HCT116 (cell line): ENCODE data around the gene FAM193A.

Experiments
- EZH2 ChIP-seq: fragments of 200-600 bp; sonication (generic); IDR thresholded peaks from 2 replicates; pipeline ENCODE4 v1.6.1; 2017; ENCODE audit warnings: antibody characterized with exemption, mixed run types
- EZH2phosphoT487 ChIP-seq: fragments of 200-600 bp; IDR thresholded peaks from 2 replicates; pipeline ENCODE4 v1.6.1; 2018; ENCODE audit warnings: antibody characterized with exemption, borderline replicate concordance
- FOSL1 ChIP-seq: IDR thresholded peaks from 2 replicates; pipeline ENCODE4 v1.6.1; 2012; ENCODE audit warnings: low read depth
- POLR2A ChIP-seq: IDR thresholded peaks from 2 replicates; pipeline ENCODE4 v1.7.0; 2011; ENCODE audit warnings: borderline replicate concordance; ENCODE audit not compliant: insufficient read depth, insufficient read length; ENCODE audit errors: extremely low read depth
- POLR2AphosphoS5 ChIP-seq: IDR thresholded peaks from 2 replicates; pipeline ENCODE4 v1.6.1; 2011; ENCODE audit warnings: mild to moderate bottlenecking, low read depth, low read length, moderate library complexity
- SIN3A ChIP-seq: IDR thresholded peaks from 2 replicates; pipeline ENCODE4 v1.6.1; 2012; ENCODE audit warnings: low read depth
- TF ChIP-seq, protein P1 (sequence below), 3 experiments: fragments of 200-600 bp in 1 of 3; sonication (generic) in 1 of 3; IDR thresholded peaks in 2 of 3; conservative IDR thresholded peaks in 1 of 3; 2 replicates each; pipeline ENCODE4 v1.5.1; 2012 to 2017; ENCODE audit warnings: low read depth in 2 of 3, low read length in 2 of 3, antibody characterized with exemption in 1 of 3, borderline replicate concordance in 1 of 3, control low read depth in 1 of 3, mild to moderate bottlenecking in 1 of 3, mixed read lengths in 1 of 3, mixed run types in 1 of 3, moderate library complexity in 1 of 3; ENCODE audit not compliant: insufficient read depth in 1 of 3
- TF ChIP-seq, protein P2 (sequence below): IDR thresholded peaks from 2 replicates; pipeline ENCODE4 v1.6.1; 2011; ENCODE audit warnings: mild to moderate bottlenecking, low read length, moderate library complexity; ENCODE audit not compliant: insufficient replicate concordance; ENCODE audit errors: extremely low read depth

DNA sequence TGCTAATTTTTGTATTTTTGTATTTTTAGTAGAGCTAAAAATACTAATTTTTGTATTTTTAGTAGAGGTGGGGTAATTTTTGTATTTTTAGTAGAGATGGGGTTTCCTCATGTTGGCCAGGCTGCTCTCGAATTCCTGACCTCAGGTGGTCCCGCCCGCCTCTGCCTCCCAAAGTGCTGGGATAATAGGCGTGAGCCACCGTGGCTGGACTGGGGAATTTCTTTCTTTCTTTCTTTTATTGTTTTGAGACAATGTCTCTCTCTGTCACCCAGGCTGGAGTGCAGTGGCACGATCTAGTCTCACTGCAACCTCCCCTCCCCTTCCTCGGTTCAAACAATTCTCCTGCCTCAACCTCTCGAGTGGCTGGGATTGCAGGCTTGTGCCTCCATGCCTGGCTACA is 83.0 kb downstream of the FAM193A start:
- TF ChIP-seq, protein P1, sequence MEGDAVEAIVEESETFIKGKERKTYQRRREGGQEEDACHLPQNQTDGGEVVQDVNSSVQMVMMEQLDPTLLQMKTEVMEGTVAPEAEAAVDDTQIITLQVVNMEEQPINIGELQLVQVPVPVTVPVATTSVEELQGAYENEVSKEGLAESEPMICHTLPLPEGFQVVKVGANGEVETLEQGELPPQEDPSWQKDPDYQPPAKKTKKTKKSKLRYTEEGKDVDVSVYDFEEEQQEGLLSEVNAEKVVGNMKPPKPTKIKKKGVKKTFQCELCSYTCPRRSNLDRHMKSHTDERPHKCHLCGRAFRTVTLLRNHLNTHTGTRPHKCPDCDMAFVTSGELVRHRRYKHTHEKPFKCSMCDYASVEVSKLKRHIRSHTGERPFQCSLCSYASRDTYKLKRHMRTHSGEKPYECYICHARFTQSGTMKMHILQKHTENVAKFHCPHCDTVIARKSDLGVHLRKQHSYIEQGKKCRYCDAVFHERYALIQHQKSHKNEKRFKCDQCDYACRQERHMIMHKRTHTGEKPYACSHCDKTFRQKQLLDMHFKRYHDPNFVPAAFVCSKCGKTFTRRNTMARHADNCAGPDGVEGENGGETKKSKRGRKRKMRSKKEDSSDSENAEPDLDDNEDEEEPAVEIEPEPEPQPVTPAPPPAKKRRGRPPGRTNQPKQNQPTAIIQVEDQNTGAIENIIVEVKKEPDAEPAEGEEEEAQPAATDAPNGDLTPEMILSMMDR (IDR thresholded peaks at IDR 0.05 in 2 of 3, conservative IDR thresholded peaks at IDR 0.05 in 1 of 3; ENCODE audit: borderline replicate concordance in 1 of 3, insufficient read depth in 1 of 3, low read depth in 2 of 3, low read length in 2 of 3): no peak
- TF ChIP-seq EZH2phosphoT487 (no peak), SIN3A (no peak), FOSL1 (no peak), POLR2A (no peak), POLR2AphosphoS5 (no peak), EZH2 (no peak)
- TF ChIP-seq, protein P2, sequence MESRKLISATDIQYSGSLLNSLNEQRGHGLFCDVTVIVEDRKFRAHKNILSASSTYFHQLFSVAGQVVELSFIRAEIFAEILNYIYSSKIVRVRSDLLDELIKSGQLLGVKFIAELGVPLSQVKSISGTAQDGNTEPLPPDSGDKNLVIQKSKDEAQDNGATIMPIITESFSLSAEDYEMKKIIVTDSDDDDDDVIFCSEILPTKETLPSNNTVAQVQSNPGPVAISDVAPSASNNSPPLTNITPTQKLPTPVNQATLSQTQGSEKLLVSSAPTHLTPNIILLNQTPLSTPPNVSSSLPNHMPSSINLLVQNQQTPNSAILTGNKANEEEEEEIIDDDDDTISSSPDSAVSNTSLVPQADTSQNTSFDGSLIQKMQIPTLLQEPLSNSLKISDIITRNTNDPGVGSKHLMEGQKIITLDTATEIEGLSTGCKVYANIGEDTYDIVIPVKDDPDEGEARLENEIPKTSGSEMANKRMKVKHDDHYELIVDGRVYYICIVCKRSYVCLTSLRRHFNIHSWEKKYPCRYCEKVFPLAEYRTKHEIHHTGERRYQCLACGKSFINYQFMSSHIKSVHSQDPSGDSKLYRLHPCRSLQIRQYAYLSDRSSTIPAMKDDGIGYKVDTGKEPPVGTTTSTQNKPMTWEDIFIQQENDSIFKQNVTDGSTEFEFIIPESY: no peak
